SU-DHL-6 (cell line): ENCODE results near the gene MAML2.

Experiments
- H2AFZ ChIP-seq: fragments of 200-600 bp; sonication (generic); 2 replicates; pipeline ENCODE4 v1.6.1; 2014; ENCODE audit warnings: low read depth, mild to moderate bottlenecking, moderate library complexity, mixed read lengths, antibody characterized with exemption, low read length; ENCODE audit not compliant: severe bottlenecking
- H3F3A ChIP-seq: fragments of 200-600 bp; shearing (Covaris generic); 2 replicates; pipeline ENCODE4 v1.6.0; 2016; ENCODE audit warnings: antibody characterized with exemption, mild to moderate bottlenecking; ENCODE audit not compliant: insufficient read depth
- H3K27ac ChIP-seq: fragments of 200-600 bp; sonication (generic); 2 replicates; pipeline ENCODE4 v1.5.1; 2016; ENCODE audit warnings: low read depth, mild to moderate bottlenecking, low read length, moderate library complexity, mixed read lengths
- H3K27me3 ChIP-seq: fragments of 200-600 bp; sonication (generic), shearing (Covaris generic); 2 replicates; pipeline ENCODE4 v1.6.0; 2014; ENCODE audit warnings: mild to moderate bottlenecking, low read length
- H3K36me3 ChIP-seq: fragments of 200-600 bp; sonication (generic); 2 replicates; pipeline ENCODE4 v1.6.1; 2014; ENCODE audit warnings: mild to moderate bottlenecking, low read length, mixed read lengths
- H3K4me2 ChIP-seq: fragments of 300-600, 200-600 bp; shearing (Covaris generic), sonication (generic); 2 replicates; pipeline ENCODE4 v1.6.0; 2014; ENCODE audit warnings: low read length, low read depth, mild to moderate bottlenecking; ENCODE audit not compliant: poor library complexity, severe bottlenecking
- H3K4me3 ChIP-seq: fragments of 200-600 bp; sonication (generic); 2 replicates; pipeline ENCODE4 v1.5.1; 2014; ENCODE audit warnings: antibody characterized with exemption, low read length, mild to moderate bottlenecking, mixed read lengths; ENCODE audit not compliant: insufficient read depth, poor library complexity, severe bottlenecking
- H3K79me2 ChIP-seq: fragments of 200-600 bp; sonication (generic); 2 replicates; pipeline ENCODE4 v1.6.1; 2014; ENCODE audit warnings: mild to moderate bottlenecking, low read length, moderate library complexity; ENCODE audit not compliant: insufficient read depth
- H3K9ac ChIP-seq: fragments of 200-600 bp; sonication (generic); 2 replicates; pipeline ENCODE4 v1.7.0; 2014; ENCODE audit warnings: mild to moderate bottlenecking, low read length
- H3K9me2 ChIP-seq: fragments of 200-600 bp; sonication (generic); replicated peaks from 2 replicates; pipeline ENCODE4 v1.6.1; 2014; ENCODE audit warnings: low read length; ENCODE audit not compliant: insufficient read depth
- H3K9me3 ChIP-seq: fragments of 200-600 bp; sonication (generic); 2 replicates; pipeline ENCODE4 v1.6.1; 2014; ENCODE audit warnings: low read length, mixed read lengths; ENCODE audit not compliant: insufficient read depth
- H4K20me1 ChIP-seq: fragments of 200-600 bp; sonication (generic); 2 replicates; pipeline ENCODE4 v1.6.1; 2014; ENCODE audit warnings: low read depth, mild to moderate bottlenecking, antibody characterized with exemption, low read length, moderate library complexity, mixed read lengths
- CTCF ChIP-seq: fragments of 200-600 bp; sonication (generic); IDR thresholded peaks from one replicate; pipeline ENCODE4 v1.5.1; 2017; ENCODE audit warnings: antibody characterized with exemption, mild to moderate bottlenecking, low read length, moderate library complexity; ENCODE audit not compliant: insufficient read depth, poor library complexity, severe bottlenecking
- EZH2phosphoT487 ChIP-seq: fragments of 200-600 bp; sonication (generic), shearing (Covaris generic); conservative IDR thresholded peaks from 2 replicates; pipeline ENCODE4 v1.6.1; 2018; ENCODE audit warnings: mild to moderate bottlenecking, antibody characterized with exemption, low read length, moderate library complexity, mixed read lengths

MAML2 gene

GRCh38 chr11:96012086-96012824 lies 330.7 kb downstream of the MAML2 start:
- Histone ChIP-seq H3K4me2 (peak overlapping the region; percentile 57), H3K36me3 (no peaks in the 10 kb centered on the region), H3K4me3 (peak overlapping the region; percentile 3), H3K9ac (peak overlapping the region; percentile 5; the same call in 1 of the 2 replicates), H3K9me2 (no peaks in the 10 kb centered on the region), H2AFZ (peak overlapping the region; percentile 52), H3F3A (peaks cover 24% of the 10 kb centered on the region), H3K9me3 (no peaks in the 10 kb centered on the region), H3K27ac (peak overlapping the region; percentile 76), H3K79me2 (no peaks in the 10 kb centered on the region), H3K27me3 (no peaks in the 10 kb centered on the region), H4K20me1 (no peaks in the 10 kb centered on the region)
- peak; percentile 60 for TF ChIP-seq CTCF
- TF ChIP-seq EZH2phosphoT487, result no peak

- H3K9ac ChIP-seq, result no peak overlapping the region
- H3K9me2 ChIP-seq, result no peaks in the 10 kb centered on the region
- H3K9me3 ChIP-seq, result no peaks in the 10 kb centered on the region
- no peaks in the 10 kb centered on the region for H3K27me3 ChIP-seq
- no peaks in the 10 kb centered on the region for H3K79me2 ChIP-seq
- TF ChIP-seq CTCF (no peak), EZH2phosphoT487 (no peak)
- H3F3A ChIP-seq, result peaks cover 24% of the 10 kb centered on the region
- no peak overlapping the region for H3K27ac ChIP-seq
- H3K4me2 ChIP-seq, result no peak overlapping the region
- no peak overlapping the region for H2AFZ ChIP-seq
- H3K4me3 ChIP-seq, result no peak overlapping the region
- no peaks in the 10 kb centered on the region for H3K36me3 ChIP-seq
- H4K20me1 ChIP-seq, result no peaks in the 10 kb centered on the region
Observed at GRCh38 chr11:96010683-96011082, 332.3 kb downstream of the MAML2 start.

DNA sequence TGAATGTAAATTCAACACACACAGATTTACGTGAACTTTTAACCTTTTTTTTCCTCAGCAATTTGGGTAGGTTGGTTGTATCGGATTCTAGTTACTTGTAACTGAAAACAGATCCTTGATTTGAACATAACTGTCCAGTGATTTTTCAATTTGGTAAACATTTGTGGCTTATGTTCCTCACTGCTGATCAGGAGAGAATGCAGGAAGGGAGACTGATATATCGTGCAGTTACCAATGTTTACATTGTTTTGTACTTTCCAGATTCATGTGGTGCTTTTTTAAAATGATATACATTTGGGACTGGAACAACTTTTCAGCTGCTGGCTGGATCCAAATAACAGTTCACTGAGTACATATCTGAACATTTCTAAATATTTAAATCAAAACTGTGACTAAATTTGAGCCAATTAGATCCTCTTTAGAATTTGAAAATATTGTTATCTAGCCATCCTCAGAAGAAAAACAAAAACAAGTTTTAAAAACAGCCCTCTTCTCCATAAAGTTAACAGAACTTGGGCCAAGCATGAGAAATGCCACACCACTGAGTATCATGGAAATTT lies 334.8 kb downstream of the MAML2 start:
- Histone ChIP-seq H2AFZ (no peak overlapping the region), H3F3A (peaks cover 22% of the 10 kb centered on the region), H3K4me2 (no peak overlapping the region), H3K9me2 (no peaks in the 10 kb centered on the region), H3K4me3 (no peak overlapping the region), H3K79me2 (no peaks in the 10 kb centered on the region), H3K9me3 (no peaks in the 10 kb centered on the region), H4K20me1 (no peaks in the 10 kb centered on the region), H3K27ac (no peak overlapping the region), H3K27me3 (no peaks in the 10 kb centered on the region), H3K36me3 (no peaks in the 10 kb centered on the region), H3K9ac (no peak overlapping the region)
- TF ChIP-seq CTCF, result no peak
- TF ChIP-seq EZH2phosphoT487, result no peak
